ENCODE data around the gene LAMTOR4.

The LAMTOR4 gene

DNA sequence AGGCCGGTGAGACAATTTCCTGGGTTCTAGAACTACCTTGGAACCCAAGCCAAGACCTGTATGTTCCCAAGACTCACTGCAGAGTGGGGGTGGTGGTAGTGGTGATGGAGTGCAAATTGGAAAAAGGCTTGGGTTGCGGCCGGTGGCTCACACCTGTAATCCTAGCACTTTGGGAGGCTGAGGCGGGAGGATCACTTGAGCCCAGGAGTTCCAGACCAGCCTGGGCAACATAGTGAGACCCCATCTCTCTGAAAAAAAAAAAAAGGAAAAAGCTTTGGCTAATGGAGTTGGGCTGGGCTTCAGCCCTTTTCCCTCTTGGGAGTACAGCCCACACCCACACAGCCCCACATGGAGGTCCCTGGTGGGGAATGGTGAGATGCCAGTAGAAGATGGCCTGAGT is 43.2 kb upstream of the LAMTOR4 start:
- no peak overlapping the region for H3K4me3 ChIP-seq (replicated peaks in 1 of 2; ENCODE audit: low read depth in 2 of 2, low read length in 2 of 2)
- no peak for DNase-seq (ENCODE audit: low read depth in 2 of 2)
- TF ChIP-seq, protein P1, sequence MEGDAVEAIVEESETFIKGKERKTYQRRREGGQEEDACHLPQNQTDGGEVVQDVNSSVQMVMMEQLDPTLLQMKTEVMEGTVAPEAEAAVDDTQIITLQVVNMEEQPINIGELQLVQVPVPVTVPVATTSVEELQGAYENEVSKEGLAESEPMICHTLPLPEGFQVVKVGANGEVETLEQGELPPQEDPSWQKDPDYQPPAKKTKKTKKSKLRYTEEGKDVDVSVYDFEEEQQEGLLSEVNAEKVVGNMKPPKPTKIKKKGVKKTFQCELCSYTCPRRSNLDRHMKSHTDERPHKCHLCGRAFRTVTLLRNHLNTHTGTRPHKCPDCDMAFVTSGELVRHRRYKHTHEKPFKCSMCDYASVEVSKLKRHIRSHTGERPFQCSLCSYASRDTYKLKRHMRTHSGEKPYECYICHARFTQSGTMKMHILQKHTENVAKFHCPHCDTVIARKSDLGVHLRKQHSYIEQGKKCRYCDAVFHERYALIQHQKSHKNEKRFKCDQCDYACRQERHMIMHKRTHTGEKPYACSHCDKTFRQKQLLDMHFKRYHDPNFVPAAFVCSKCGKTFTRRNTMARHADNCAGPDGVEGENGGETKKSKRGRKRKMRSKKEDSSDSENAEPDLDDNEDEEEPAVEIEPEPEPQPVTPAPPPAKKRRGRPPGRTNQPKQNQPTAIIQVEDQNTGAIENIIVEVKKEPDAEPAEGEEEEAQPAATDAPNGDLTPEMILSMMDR (IDR thresholded peaks at IDR 0.05; ENCODE audit: low read depth, low read length): no peak

DNA sequence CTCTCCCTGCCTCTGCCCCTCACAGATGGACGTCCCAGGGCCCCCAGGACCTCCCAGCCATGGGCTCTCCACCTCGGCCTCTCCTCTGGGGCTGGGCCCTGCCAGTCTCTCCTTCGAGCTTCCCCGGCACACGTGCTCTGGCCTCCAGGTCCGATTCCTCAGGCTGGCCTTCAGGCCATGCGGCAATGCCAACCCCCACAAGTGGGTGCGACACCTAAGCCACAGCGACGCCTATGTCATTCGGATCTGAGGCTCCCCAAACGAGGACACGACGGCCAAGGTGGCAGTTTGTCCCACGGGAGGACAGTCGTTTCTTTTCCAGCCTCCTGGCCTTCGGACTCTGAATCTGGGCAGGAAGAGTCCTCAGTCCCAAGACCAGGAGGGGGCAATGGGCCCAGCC is 42.1 kb upstream of the LAMTOR4 start:
- no peak for DNase-seq (ENCODE audit: low read depth in 2 of 2)
- TF ChIP-seq, protein P1 (IDR thresholded peaks at IDR 0.05; ENCODE audit: low read depth, low read length): no peak
- H3K4me3 ChIP-seq (replicated peaks in 1 of 2; ENCODE audit: low read depth in 2 of 2, low read length in 2 of 2): no peak overlapping the region

DNA sequence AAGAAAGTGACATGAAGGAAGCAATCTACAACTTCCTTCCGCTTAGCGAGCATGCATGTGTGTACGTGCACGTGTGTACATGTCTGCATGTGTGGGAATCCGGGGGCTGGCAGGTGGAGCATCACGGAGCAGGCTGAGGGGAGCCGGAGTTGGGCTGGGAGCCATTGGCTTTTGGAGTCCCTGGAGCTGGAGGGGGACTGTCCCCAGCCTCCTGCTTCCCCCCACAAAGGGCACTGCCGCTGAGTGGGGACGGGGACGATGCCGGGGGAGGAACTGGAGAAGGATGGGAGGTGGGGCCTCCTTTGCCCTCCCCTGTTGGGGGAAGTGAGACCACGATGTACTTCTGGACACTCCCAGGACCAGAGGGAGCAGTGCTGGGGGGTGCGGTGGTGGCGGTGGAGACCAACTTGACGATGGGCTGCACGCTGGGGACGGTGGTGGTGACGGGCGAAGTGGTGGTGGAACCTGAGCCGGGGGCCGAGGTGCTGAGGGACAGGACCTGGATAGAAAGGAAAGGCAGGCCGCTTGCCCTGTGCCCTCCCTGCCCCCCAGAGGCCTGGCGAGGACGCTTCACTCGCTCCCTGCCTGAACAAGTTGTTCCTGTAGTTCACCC is 41.5 kb upstream of the LAMTOR4 start:
- TF ChIP-seq, protein P1 (IDR thresholded peaks at IDR 0.05; ENCODE audit: low read depth, low read length): no peak
- DNase-seq (ENCODE audit: low read depth in 2 of 2): no peak
- H3K4me3 ChIP-seq (replicated peaks in 1 of 2; ENCODE audit: low read depth in 2 of 2, low read length in 2 of 2): no peak overlapping the region

DNA sequence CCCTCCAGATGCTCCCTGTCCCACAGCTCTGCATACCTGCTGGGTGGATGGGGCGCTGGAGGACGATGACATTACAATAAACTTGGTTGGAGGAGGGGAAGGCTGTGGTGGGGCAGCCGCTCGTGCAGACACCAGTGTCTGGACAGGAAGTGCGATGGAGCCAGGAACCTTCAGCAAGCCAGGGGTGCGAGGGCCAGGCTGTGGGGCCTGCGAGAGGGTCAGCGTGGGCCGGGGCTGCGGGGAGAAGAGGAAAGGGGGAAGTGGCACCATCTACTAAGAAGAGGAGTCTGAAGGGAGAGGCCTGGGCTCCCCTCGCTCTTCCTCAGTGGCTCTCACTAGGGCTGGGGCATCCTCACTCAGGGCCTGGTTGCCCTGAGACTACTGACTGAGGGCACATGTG is 40.8 kb upstream of the LAMTOR4 start:
- H3K4me3 ChIP-seq (replicated peaks in 1 of 2; ENCODE audit: low read depth in 2 of 2, low read length in 2 of 2): no peak overlapping the region
- no peak for DNase-seq (ENCODE audit: low read depth in 2 of 2)
- TF ChIP-seq, protein P1 (IDR thresholded peaks at IDR 0.05; ENCODE audit: low read depth, low read length): no peak

DNA sequence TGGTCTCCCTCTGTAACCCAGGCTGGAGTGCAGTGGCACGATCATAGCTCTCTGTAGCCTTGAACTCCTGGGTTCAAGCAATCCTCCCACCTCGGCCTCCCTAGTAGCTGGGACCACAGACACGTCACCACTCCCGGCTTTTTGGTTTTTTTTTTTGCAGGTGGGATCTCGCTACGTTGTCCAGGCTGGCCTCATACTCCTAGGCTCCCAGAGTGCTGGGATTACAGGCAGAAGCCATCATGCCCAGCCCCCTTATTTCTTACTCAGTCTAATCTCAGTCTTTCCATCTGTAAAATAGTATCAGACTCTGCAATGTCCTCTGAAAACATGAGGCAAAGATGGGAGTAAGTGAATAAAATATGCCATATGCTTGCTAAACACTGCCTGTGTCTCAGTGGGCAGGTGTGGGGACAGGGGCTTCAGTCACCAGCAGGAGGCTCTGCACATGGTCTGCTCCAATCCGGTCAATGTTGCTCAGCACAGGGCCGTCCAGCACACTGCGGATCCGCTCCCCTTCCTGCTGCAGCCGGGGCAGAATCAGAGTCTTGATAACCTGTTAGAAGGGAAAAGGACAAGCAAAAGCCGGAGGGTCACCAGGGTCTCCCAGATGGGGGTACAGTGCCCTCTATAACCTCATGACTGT is 39.1 kb upstream of the LAMTOR4 start:
- TF ChIP-seq, protein P1 (IDR thresholded peaks at IDR 0.05; ENCODE audit: low read depth, low read length): no peak
- no peak overlapping the region for H3K4me3 ChIP-seq (replicated peaks in 1 of 2; ENCODE audit: low read depth in 2 of 2, low read length in 2 of 2)
- DNase-seq (ENCODE audit: low read depth in 2 of 2): no peak

DNA sequence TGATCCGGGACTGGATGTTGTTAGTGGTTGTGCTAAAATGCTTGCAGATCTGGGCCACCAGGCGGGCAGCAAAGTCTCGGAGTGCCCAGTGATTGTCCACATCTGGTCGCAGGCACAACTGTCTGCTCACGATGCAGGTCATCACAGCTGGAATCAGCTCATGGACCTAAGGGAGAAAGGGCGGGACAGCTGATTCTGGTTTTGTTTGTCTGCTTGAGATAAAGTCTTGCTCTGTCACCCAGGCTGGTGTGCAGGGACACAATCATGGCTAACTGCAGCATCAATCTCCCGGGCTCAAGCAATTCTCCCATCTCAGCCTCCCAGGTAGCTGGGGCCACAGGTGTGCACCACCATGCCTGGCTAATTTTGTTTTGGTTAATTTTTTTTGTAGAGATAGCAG is 37.6 kb upstream of the LAMTOR4 start:
- TF ChIP-seq, protein P1 (IDR thresholded peaks at IDR 0.05; ENCODE audit: low read depth, low read length): no peak
- DNase-seq (ENCODE audit: low read depth in 2 of 2): no peak

More for the DNA sequence above, 37.6 kb upstream of the LAMTOR4 start:
- H3K4me3 ChIP-seq (replicated peaks in 1 of 2; ENCODE audit: low read depth in 2 of 2, low read length in 2 of 2): no peak overlapping the region

Measured in cardiac fibroblast (primary cell).